Measurements from ENCODE around the gene DHFR. TPM values are rescaled to one million over a fixed set of nuclear protein-coding genes. Genes with fewer than 3 reads are reported as not detected.

Gene DHFR
- total RNA-seq, 1 experiment from 2014 or later = 125 TPM

DNA sequence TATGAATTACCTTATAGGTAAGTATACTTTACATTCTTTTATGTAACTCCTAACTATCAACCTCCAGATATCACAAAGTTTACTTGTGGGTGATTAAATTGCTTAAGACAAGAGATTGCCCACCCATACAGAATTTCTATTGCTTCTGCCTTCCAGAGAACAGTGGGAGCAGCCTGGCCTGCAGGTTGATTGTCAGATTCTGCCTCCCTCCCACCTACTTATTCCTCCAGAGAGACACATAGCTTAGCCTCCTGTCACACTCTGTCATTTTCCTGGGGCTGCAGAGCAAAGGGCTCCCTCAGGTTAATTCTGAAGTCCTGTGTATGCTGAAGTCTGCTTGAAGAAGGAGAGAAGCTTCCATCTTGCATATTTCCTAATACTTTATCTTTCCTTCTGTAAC lies 48.5 kb upstream of the DHFR start:
- H3K4me3 ChIP-seq (ENCODE audit: low read depth, low read length, poor library complexity, severe bottlenecking) = no peak overlapping the region
- BruUV-seq (replicated peaks) = no TSS peak
- DNase-seq (ENCODE audit: low spot score) = no peak
- H3K4me1 ChIP-seq (ENCODE audit: insufficient read depth, low read length, poor library complexity, severe bottlenecking) = no peaks in the 10 kb centered on the region
- H3K27ac ChIP-seq (ENCODE audit: low read depth, low read length, poor library complexity, severe bottlenecking) = no peak overlapping the region
- ChIA-PET CTCF (no interaction called here), POLR2A (ENCODE audit: low non-redundant PET) (no interaction called here)
- H3K27me3 ChIP-seq (replicated peaks; ENCODE audit: insufficient read depth, low read depth, low read length, poor library complexity) = no peaks in the 10 kb centered on the region
- H3K9me3 ChIP-seq (ENCODE audit: low read depth, low read length, poor library complexity, severe bottlenecking) = no peaks in the 10 kb centered on the region
- no peaks in the 10 kb centered on the region for H3K36me3 ChIP-seq (ENCODE audit: insufficient read depth, low read length, poor library complexity, severe bottlenecking)
- TF ChIP-seq EZH2 (IDR thresholded peaks at IDR 0.05; ENCODE audit: borderline replicate concordance, low read depth, low read length, poor library complexity, severe bottlenecking) = no peak
- TF ChIP-seq, protein P1, sequence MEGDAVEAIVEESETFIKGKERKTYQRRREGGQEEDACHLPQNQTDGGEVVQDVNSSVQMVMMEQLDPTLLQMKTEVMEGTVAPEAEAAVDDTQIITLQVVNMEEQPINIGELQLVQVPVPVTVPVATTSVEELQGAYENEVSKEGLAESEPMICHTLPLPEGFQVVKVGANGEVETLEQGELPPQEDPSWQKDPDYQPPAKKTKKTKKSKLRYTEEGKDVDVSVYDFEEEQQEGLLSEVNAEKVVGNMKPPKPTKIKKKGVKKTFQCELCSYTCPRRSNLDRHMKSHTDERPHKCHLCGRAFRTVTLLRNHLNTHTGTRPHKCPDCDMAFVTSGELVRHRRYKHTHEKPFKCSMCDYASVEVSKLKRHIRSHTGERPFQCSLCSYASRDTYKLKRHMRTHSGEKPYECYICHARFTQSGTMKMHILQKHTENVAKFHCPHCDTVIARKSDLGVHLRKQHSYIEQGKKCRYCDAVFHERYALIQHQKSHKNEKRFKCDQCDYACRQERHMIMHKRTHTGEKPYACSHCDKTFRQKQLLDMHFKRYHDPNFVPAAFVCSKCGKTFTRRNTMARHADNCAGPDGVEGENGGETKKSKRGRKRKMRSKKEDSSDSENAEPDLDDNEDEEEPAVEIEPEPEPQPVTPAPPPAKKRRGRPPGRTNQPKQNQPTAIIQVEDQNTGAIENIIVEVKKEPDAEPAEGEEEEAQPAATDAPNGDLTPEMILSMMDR (conservative IDR thresholded peaks at IDR 0.05; ENCODE audit: low read depth, low read length) = no peak
- intact Hi-C loops (cut with micrococcal nuclease; ENCODE audit: unreplicated experiment) = no loop called here

DNA sequence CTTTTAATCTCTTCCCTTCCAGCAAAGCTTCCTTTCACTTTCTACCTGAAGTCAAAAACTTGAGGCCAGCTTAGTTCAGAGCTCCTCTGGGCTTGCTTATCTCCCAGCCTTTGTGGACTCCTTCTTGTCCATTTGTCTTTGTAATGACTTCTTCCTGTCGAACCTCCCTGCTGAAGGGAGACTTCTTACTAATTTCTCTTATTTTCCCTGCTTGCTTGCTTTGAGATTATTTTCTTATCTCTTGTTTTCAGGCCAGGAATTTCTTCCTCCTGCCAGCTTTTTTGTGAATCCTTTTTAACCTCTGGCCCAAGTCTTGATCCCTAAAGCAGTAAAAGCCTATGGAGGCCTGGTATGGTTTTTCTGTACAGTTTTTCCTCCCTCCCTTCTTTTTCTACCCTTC lies 46.8 kb upstream of the DHFR start:
- Histone ChIP-seq H3K36me3 (ENCODE audit: insufficient read depth, low read length, poor library complexity, severe bottlenecking) (no peaks in the 10 kb centered on the region), H3K4me1 (ENCODE audit: insufficient read depth, low read length, poor library complexity, severe bottlenecking) (no peaks in the 10 kb centered on the region), H3K27ac (ENCODE audit: low read depth, low read length, poor library complexity, severe bottlenecking) (no peak overlapping the region), H3K27me3 (replicated peaks; ENCODE audit: insufficient read depth, low read depth, low read length, poor library complexity) (no peaks in the 10 kb centered on the region), H3K4me3 (ENCODE audit: low read depth, low read length, poor library complexity, severe bottlenecking) (no peak overlapping the region), H3K9me3 (ENCODE audit: low read depth, low read length, poor library complexity, severe bottlenecking) (no peaks in the 10 kb centered on the region)
- POLR2A ChIA-PET (ENCODE audit: low non-redundant PET) = no interaction called here
- no peak for DNase-seq (ENCODE audit: low spot score)
- CTCF ChIA-PET = no interaction called here
- intact Hi-C loops (cut with micrococcal nuclease; ENCODE audit: unreplicated experiment) = no loop called here
- TF ChIP-seq, protein P1 (conservative IDR thresholded peaks at IDR 0.05; ENCODE audit: low read depth, low read length) = no peak
- no peak for TF ChIP-seq EZH2 (IDR thresholded peaks at IDR 0.05; ENCODE audit: borderline replicate concordance, low read depth, low read length, poor library complexity, severe bottlenecking)
- BruUV-seq (replicated peaks) = no TSS peak

DNA sequence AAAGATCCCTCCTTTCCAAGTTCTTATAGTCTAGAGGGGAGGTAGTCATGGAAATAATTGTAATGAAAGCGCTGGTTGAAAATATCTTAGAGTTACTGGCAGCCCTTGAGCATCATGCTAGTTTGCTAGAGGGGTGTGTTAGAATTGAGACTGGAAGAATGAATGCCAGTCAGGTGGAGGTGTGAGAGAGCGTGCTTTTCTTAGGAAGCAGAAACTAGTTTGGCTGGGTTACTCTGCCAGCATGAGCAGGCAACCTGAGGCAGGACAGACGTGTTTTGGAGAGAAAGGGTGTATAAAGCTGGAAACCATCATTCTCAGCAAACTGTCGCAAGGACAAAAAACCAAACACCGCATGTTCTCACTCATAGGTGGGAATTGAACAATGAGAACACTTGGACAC lies 43.6 kb upstream of the DHFR start:
- H3K4me3 ChIP-seq (ENCODE audit: low read depth, low read length, poor library complexity, severe bottlenecking) = no peak overlapping the region
- intact Hi-C loops (cut with micrococcal nuclease; ENCODE audit: unreplicated experiment) = no loop called here
- H3K27ac ChIP-seq (ENCODE audit: low read depth, low read length, poor library complexity, severe bottlenecking) = no peak overlapping the region
- ChIA-PET POLR2A (ENCODE audit: low non-redundant PET) (no interaction called here), CTCF (no interaction called here)
- no peaks in the 10 kb centered on the region for H3K27me3 ChIP-seq (replicated peaks; ENCODE audit: insufficient read depth, low read depth, low read length, poor library complexity)
- no peak for DNase-seq (ENCODE audit: low spot score)
- no peaks in the 10 kb centered on the region for H3K9me3 ChIP-seq (ENCODE audit: low read depth, low read length, poor library complexity, severe bottlenecking)
- BruUV-seq (replicated peaks) = no TSS peak
- H3K36me3 ChIP-seq (ENCODE audit: insufficient read depth, low read length, poor library complexity, severe bottlenecking) = no peaks in the 10 kb centered on the region
- H3K4me1 ChIP-seq (ENCODE audit: insufficient read depth, low read length, poor library complexity, severe bottlenecking) = no peaks in the 10 kb centered on the region
- no peak for TF ChIP-seq EZH2 (IDR thresholded peaks at IDR 0.05; ENCODE audit: borderline replicate concordance, low read depth, low read length, poor library complexity, severe bottlenecking)
- TF ChIP-seq, protein P1 (conservative IDR thresholded peaks at IDR 0.05; ENCODE audit: low read depth, low read length) = no peak

Data from A673 (cell line).